Esophagus muscularis mucosa (tissue), 4 donors: ENCODE results near the gene CD82. TPM values are rescaled to one million over a fixed set of nuclear protein-coding genes. Genes with fewer than 3 reads are reported as not detected.
"Not testable (repeated sequence)": the region's sequence is repeated elsewhere in the genome, so short reads cannot be mapped to it uniquely, and the experiment has no call there.

Experiments used
- DNase-seq: peaks from one replicate; pipeline ENCODE4 v3.0.0-alpha.2; 2017; ENCODE audit errors: extremely low spot score
- H3K27ac ChIP-seq, 4 donors: fragments of 200-600 bp; sonication (generic); replicated peaks in 1 of 4; 1 replicate in 3 of 4; 2 replicates in 1 of 4; pipeline ENCODE4 v1.5.1; 2016 to 2019; ENCODE audit warnings: mild to moderate bottlenecking in 1 of 4
- H3K27me3 ChIP-seq, 4 donors: fragments of 200-600 bp; sonication (generic); one replicate each; pipeline versions ENCODE4 v1.5.1 to v1.6.0; 2016 to 2019
- H3K36me3 ChIP-seq, 4 donors: fragments of 200-600 bp; sonication (generic); one replicate each; pipeline ENCODE4 v1.5.1; 2016 to 2019
- H3K4me1 ChIP-seq, 4 donors: fragments of 200-600 bp; sonication (generic); one replicate each; pipeline ENCODE4 v1.5.1; 2016 to 2019
- H3K4me3 ChIP-seq, 4 donors: fragments of 200-600 bp; sonication (generic); 1 replicate in 2 of 4; 2 replicates in 2 of 4; pipeline ENCODE4 v1.5.1; 2016 to 2019; ENCODE audit warnings: mild to moderate bottlenecking in 4 of 4, moderate library complexity in 1 of 4
- H3K9me3 ChIP-seq, 4 donors: fragments of 200-600 bp; sonication (generic); 1 replicate in 3 of 4; 2 replicates in 1 of 4; pipeline ENCODE4 v1.5.1; 2016 to 2019
- CTCF ChIP-seq, 3 experiments: fragments of 200-600 bp in 2 of 3; fragments of 450-650 bp in 1 of 3; sonication (generic) in 2 of 3; IDR thresholded peaks; one replicate each; pipeline ENCODE4 v1.5.1; 2017 to 2019; ENCODE audit warnings: antibody characterized with exemption in 3 of 3, mild to moderate bottlenecking in 2 of 3, moderate library complexity in 1 of 3
- EP300 ChIP-seq: sonication (generic); formaldehyde crosslinking; IDR thresholded peaks from one replicate; pipeline ENCODE4 v1.6.1; 2017; ENCODE audit warnings: antibody characterized with exemption
- POLR2A ChIP-seq: fragments of 450-650 bp; IDR thresholded peaks from one replicate; pipeline ENCODE4 v1.6.1; 2017; ENCODE audit warnings: antibody characterized with exemption, moderate library complexity, mild to moderate bottlenecking, low read depth
- POLR2AphosphoS5 ChIP-seq, 2 donors: sonication (generic); formaldehyde crosslinking; IDR thresholded peaks; one replicate each; pipeline ENCODE4 v1.6.1; 2017; ENCODE audit warnings: antibody characterized with exemption in 2 of 2
- WGBS: methylation state at CpG from one replicate; pipeline ENCODE4 v1.1.5; 2018; 5-methylcytosine and 5-hydroxymethylcytosine counted together
- intact Hi-C: fragments of 100-400 bp; cut with DNase I; formaldehyde crosslinking; loops from one replicate; pipeline ENCODE4 v1.15.1; 2023
- total RNA-seq, 4 donors: library from RNA; depleted of rRNA; stranded (reverse); fragments of >200 nt; gene quantifications; one replicate each; pipeline versions ENCODE4 v1.1.0 to v1.2.1, GENCODE V29; 2016

The CD82 gene
- total RNA-seq, 4 donors from 2014 or later: 11.0 to 20.6 (median 16.3) TPM

- H3K36me3 ChIP-seq: no peaks in the 10 kb centered on the region
- no peaks in the 10 kb centered on the region for H3K27me3 ChIP-seq
- peaks cover 0 to 8% (median 1%) of the 10 kb centered on the region in 4 donors for H3K9me3 ChIP-seq
- WGBS: 90% methylated on average over 4 of the region's 4 CpGs
- H3K4me1 ChIP-seq: no peaks in the 10 kb centered on the region
- no peak for TF ChIP-seq POLR2A
- no peak for TF ChIP-seq POLR2AphosphoS5 (IDR thresholded peaks at IDR 0.05)
- TF ChIP-seq EP300: no peak
- TF ChIP-seq CTCF (IDR thresholded peaks at IDR 0.05): no peak
- no peak for DNase-seq
- intact Hi-C loops: no loop called here
- no peak overlapping the region for H3K4me3 ChIP-seq
- no peak overlapping the region for H3K27ac ChIP-seq
Observed at GRCh38 chr11:44548032-44548695, 17.3 kb upstream of the CD82 start.

GRCh38 chr11:44548961-44549749 is 16.3 kb upstream of the CD82 start:
- WGBS: 88% methylated on average over 5 of the region's 5 CpGs
- H3K27ac ChIP-seq, H3K27me3 ChIP-seq, H3K4me3 ChIP-seq, H3K36me3 ChIP-seq, H3K9me3 ChIP-seq, DNase-seq, intact Hi-C loops, H3K4me1 ChIP-seq: not testable (repeated sequence)

- no peak overlapping the region for H3K4me3 ChIP-seq
- intact Hi-C loops: no loop called here
- H3K9me3 ChIP-seq: peaks cover 0 to 8% (median 1%) of the 10 kb centered on the region in 4 donors
- no peaks in the 10 kb centered on the region for H3K4me1 ChIP-seq
- H3K27ac ChIP-seq: no peak overlapping the region
- no peak for DNase-seq
- 71% methylated on average over 8 of the region's 8 CpGs for WGBS
- TF ChIP-seq CTCF (IDR thresholded peaks at IDR 0.05) (no peak), POLR2A (no peak), EP300 (no peak), POLR2AphosphoS5 (IDR thresholded peaks at IDR 0.05) (no peak)
- H3K27me3 ChIP-seq: no peaks in the 10 kb centered on the region
- no peaks in the 10 kb centered on the region for H3K36me3 ChIP-seq
Observed at GRCh38 chr11:44550123-44550522, 15.3 kb upstream of the CD82 start.

- no peak for DNase-seq
- Histone ChIP-seq H3K27ac (no peak overlapping the region), H3K36me3 (no peaks in the 10 kb centered on the region), H3K4me1 (peaks cover 0 to under 1% (median under 1%) of the 10 kb centered on the region in 4 donors), H3K4me3 (no peak overlapping the region), H3K27me3 (no peaks in the 10 kb centered on the region), H3K9me3 (peaks cover 0 to 3% (median 0%) of the 10 kb centered on the region in 4 donors)
- no peak for TF ChIP-seq EP300
- no peak for TF ChIP-seq POLR2A
- no peak for TF ChIP-seq POLR2AphosphoS5 (IDR thresholded peaks at IDR 0.05)
- no peak for TF ChIP-seq CTCF (IDR thresholded peaks at IDR 0.05)
- WGBS: 93% methylated on average over 4 of the region's 4 CpGs
- intact Hi-C loops: no loop called here
Observed at GRCh38 chr11:44551456-44552139, 13.9 kb upstream of the CD82 start.
